HL-60 (cell line): Measurements from ENCODE around the gene CPLANE1.

Experiments used
- CTCF ChIP-seq: IDR thresholded peaks from one replicate; pipeline ENCODE4 v1.5.1; 2011; ENCODE audit warnings: low read length, control low read depth, inconsistent platforms; ENCODE audit not compliant: insufficient read depth
- GABPA ChIP-seq: IDR thresholded peaks from 2 replicates; pipeline ENCODE4 v1.6.1; 2012; ENCODE audit warnings: low read depth
- POLR2AphosphoS5 ChIP-seq: IDR thresholded peaks from 2 replicates; pipeline ENCODE4 v1.6.1; 2012; ENCODE audit warnings: low read depth
- REST ChIP-seq: IDR thresholded peaks from 2 replicates; pipeline ENCODE4 v1.6.1; 2012; ENCODE audit warnings: low read depth; ENCODE audit not compliant: insufficient replicate concordance
- SPI1 ChIP-seq: IDR thresholded peaks from 2 replicates; pipeline ENCODE4 v1.6.1; 2012; ENCODE audit warnings: low read depth, mild to moderate bottlenecking, borderline replicate concordance

- no peak for TF ChIP-seq CTCF
- TF ChIP-seq REST = no peak
- no peak for TF ChIP-seq POLR2AphosphoS5
- no peak for TF ChIP-seq SPI1
- TF ChIP-seq GABPA = no peak
Observed at GRCh38 chr5:37198842-37199241, 50.3 kb downstream of the CPLANE1 start.
